ENCODE data around the gene EVI5. TPM values are rescaled to one million over a fixed set of nuclear protein-coding genes. Genes with fewer than 3 reads are reported as not detected.

EVI5 gene
- total RNA-seq, 1 experiment from 2014 or later, result 12.8 TPM

- H3K36me3 ChIP-seq, result no peaks in the 10 kb centered on the region
- H3K9me3 ChIP-seq, result no peaks in the 10 kb centered on the region
- H3K4me3 ChIP-seq, result no peak overlapping the region
- H3K27me3 ChIP-seq, result peaks cover 41% of the 10 kb centered on the region
- no peak for DNase-seq
Observed at GRCh38 chr1:92480813-92481598, 303.9 kb downstream of the EVI5 start.

- H3K27me3 ChIP-seq, result peaks cover 34% of the 10 kb centered on the region
- no peak for DNase-seq
Observed at GRCh38 chr1:92480200-92480812, 304.6 kb downstream of the EVI5 start.

GRCh38 chr1:92479587-92479986 is 305.3 kb downstream of the EVI5 start:
- no peaks in the 10 kb centered on the region for H3K36me3 ChIP-seq
- peaks cover 28% of the 10 kb centered on the region for H3K27me3 ChIP-seq
- DNase-seq, result no peak
- no peak overlapping the region for H3K4me3 ChIP-seq
- no peaks in the 10 kb centered on the region for H3K9me3 ChIP-seq

More at GRCh38 chr1:92480200-92480812, 304.6 kb downstream of the EVI5 start:
- no peak overlapping the region for H3K4me3 ChIP-seq
- no peaks in the 10 kb centered on the region for H3K9me3 ChIP-seq
- H3K36me3 ChIP-seq, result no peaks in the 10 kb centered on the region

GRCh38 chr1:92478393-92478792 is 306.5 kb downstream of the EVI5 start:
- Histone ChIP-seq H3K27me3 (peaks cover 17% of the 10 kb centered on the region), H3K36me3 (no peaks in the 10 kb centered on the region)
- no peak for DNase-seq

GRCh38 chr1:92476071-92476631 is 308.8 kb downstream of the EVI5 start:
- H3K9me3 ChIP-seq, result no peaks in the 10 kb centered on the region
- no peak for DNase-seq
- peaks cover 6% of the 10 kb centered on the region for H3K27me3 ChIP-seq
- no peaks in the 10 kb centered on the region for H3K36me3 ChIP-seq
- no peak overlapping the region for H3K4me3 ChIP-seq

More at GRCh38 chr1:92478393-92478792, 306.5 kb downstream of the EVI5 start:
- no peaks in the 10 kb centered on the region for H3K9me3 ChIP-seq
- no peak overlapping the region for H3K4me3 ChIP-seq

GRCh38 chr1:92475029-92475428 is 309.9 kb downstream of the EVI5 start:
- peaks cover 8% of the 10 kb centered on the region for H3K27me3 ChIP-seq
- no peak overlapping the region for H3K4me3 ChIP-seq
- H3K36me3 ChIP-seq, result no peaks in the 10 kb centered on the region
- DNase-seq, result no peak
- no peaks in the 10 kb centered on the region for H3K9me3 ChIP-seq

GRCh38 chr1:92473781-92474495 is 311.0 kb downstream of the EVI5 start:
- Histone ChIP-seq H3K27me3 (peaks cover 13% of the 10 kb centered on the region), H3K4me3 (no peak overlapping the region), H3K36me3 (no peaks in the 10 kb centered on the region), H3K9me3 (no peaks in the 10 kb centered on the region)
- DNase-seq, result no peak

- peaks cover 13% of the 10 kb centered on the region for H3K27me3 ChIP-seq
Observed at GRCh38 chr1:92470216-92470615, 314.7 kb downstream of the EVI5 start.

GRCh38 chr1:92466683-92467352 is 318.1 kb downstream of the EVI5 start:
- Histone ChIP-seq H3K4me3 (no peak overlapping the region), H3K36me3 (no peaks in the 10 kb centered on the region), H3K9me3 (no peaks in the 10 kb centered on the region), H3K27me3 (peaks cover 7% of the 10 kb centered on the region; the same call in 1 of the 2 replicates)
- no peak for DNase-seq

More at GRCh38 chr1:92470216-92470615, 314.7 kb downstream of the EVI5 start:
- no peak for DNase-seq
- Histone ChIP-seq H3K4me3 (no peak overlapping the region), H3K36me3 (no peaks in the 10 kb centered on the region), H3K9me3 (no peaks in the 10 kb centered on the region)

- no peak for DNase-seq
- H3K36me3 ChIP-seq, result no peaks in the 10 kb centered on the region
- H3K9me3 ChIP-seq, result no peaks in the 10 kb centered on the region
- H3K27me3 ChIP-seq, result 0 out of 2 replicates have a peak, but pooled peaks cover 5% of the 10 kb centered on the region
- no peak overlapping the region for H3K4me3 ChIP-seq
Observed at GRCh38 chr1:92465256-92465647, 319.7 kb downstream of the EVI5 start.

- no peaks in the 10 kb centered on the region for H3K36me3 ChIP-seq
- DNase-seq, result no peak
- no peaks in the 10 kb centered on the region for H3K9me3 ChIP-seq
- H3K4me3 ChIP-seq, result no peak overlapping the region
- 0 out of 2 replicates have a peak, but pooled peaks cover 2% of the 10 kb centered on the region for H3K27me3 ChIP-seq
Observed at GRCh38 chr1:92464588-92465255, 320.2 kb downstream of the EVI5 start.

- no peak for DNase-seq
- Histone ChIP-seq H3K9me3 (no peaks in the 10 kb centered on the region), H3K4me3 (no peak overlapping the region), H3K36me3 (no peaks in the 10 kb centered on the region), H3K27me3 (no peaks in the 10 kb centered on the region)
Observed at GRCh38 chr1:92461364-92462097, 323.4 kb downstream of the EVI5 start.

- DNase-seq, result no peak
- H3K36me3 ChIP-seq, result no peaks in the 10 kb centered on the region
- H3K27me3 ChIP-seq, result no peaks in the 10 kb centered on the region
Observed at GRCh38 chr1:92459871-92460320, 325.0 kb downstream of the EVI5 start.

More at GRCh38 chr1:92459871-92460320, 325.0 kb downstream of the EVI5 start:
- Histone ChIP-seq H3K9me3 (no peaks in the 10 kb centered on the region), H3K4me3 (no peak overlapping the region)
